22Rv1 (cell line): ENCODE data around the gene AIDA.
A peak's percentile ranks its signal among the peaks of the same experiment; 100 is the strongest.

Experiments used
- H3K27ac ChIP-seq: fragments of 450-650 bp; 2 replicates; pipeline ENCODE4 v1.5.1; 2017
- ZFX ChIP-seq: fragments of 450-650 bp; IDR thresholded peaks from 2 replicates; pipeline ENCODE4 v1.6.1; 2017; ENCODE audit warnings: antibody characterized with exemption, borderline replicate concordance
- TF ChIP-seq, protein P1 (sequence below): fragments of 450-650 bp; IDR thresholded peaks from 2 replicates; pipeline ENCODE4 v1.5.1; 2017; ENCODE audit warnings: mild to moderate bottlenecking

AIDA gene

GRCh38 chr1:222618880-222619596, 93.3 kb downstream of the AIDA start:
- TF ChIP-seq ZFX, result no peak
- TF ChIP-seq, protein P1, sequence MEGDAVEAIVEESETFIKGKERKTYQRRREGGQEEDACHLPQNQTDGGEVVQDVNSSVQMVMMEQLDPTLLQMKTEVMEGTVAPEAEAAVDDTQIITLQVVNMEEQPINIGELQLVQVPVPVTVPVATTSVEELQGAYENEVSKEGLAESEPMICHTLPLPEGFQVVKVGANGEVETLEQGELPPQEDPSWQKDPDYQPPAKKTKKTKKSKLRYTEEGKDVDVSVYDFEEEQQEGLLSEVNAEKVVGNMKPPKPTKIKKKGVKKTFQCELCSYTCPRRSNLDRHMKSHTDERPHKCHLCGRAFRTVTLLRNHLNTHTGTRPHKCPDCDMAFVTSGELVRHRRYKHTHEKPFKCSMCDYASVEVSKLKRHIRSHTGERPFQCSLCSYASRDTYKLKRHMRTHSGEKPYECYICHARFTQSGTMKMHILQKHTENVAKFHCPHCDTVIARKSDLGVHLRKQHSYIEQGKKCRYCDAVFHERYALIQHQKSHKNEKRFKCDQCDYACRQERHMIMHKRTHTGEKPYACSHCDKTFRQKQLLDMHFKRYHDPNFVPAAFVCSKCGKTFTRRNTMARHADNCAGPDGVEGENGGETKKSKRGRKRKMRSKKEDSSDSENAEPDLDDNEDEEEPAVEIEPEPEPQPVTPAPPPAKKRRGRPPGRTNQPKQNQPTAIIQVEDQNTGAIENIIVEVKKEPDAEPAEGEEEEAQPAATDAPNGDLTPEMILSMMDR, result no peak
- peak overlapping the region; percentile 55 for H3K27ac ChIP-seq
